ENCODE measurements around the gene EPG5.
"Not testable (repeated sequence)": the region's sequence is repeated elsewhere in the genome, so short reads cannot be mapped to it uniquely, and the experiment has no call there.

EPG5 gene

GRCh38 chr18:45838302-45839070, 128.6 kb downstream of the EPG5 start:
- no peak for DNase-seq (ENCODE audit: low read depth in 2 of 2)

DNA sequence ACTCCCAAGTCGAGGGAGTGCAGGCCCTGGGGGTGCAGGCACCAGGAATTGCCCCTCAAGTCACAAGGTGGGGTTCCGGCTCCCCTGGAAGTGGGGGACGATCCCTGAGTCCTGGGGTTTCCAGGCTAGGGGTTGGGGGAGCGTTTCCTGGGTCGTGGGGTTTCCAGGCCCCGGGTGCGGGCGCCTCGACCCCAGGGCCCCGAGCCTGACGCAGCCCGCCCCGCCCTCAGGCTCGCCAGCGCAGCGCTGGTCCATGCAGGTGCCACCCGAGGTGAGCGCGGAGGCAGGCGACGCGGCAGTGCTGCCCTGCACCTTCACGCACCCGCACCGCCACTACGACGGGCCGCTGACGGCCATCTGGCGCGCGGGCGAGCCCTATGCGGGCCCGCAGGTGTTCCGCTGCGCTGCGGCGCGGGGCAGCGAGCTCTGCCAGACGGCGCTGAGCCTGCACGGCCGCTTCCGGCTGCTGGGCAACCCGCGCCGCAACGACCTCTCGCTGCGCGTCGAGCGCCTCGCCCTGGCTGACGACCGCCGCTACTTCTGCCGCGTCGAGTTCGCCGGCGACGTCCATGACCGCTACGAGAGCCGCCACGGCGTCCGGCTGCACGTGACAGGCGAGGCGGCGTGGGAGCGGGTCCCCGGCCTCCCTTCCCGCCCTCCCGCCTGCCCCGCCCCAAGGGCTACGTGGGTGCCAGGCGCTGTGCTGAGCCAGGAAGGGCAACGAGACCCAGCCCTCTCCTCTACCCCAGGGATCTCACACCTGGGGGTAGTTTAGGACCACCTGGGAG, 129.7 kb downstream of the EPG5 start:
- DNase-seq (ENCODE audit: low read depth in 2 of 2) = peak; percentile 9 to 28

- no peak for DNase-seq (ENCODE audit: low read depth in 2 of 2)
Observed at GRCh38 chr18:45836242-45837205, 130.6 kb downstream of the EPG5 start.

GRCh38 chr18:45835057-45835636, 132.0 kb downstream of the EPG5 start:
- DNase-seq (ENCODE audit: low read depth in 2 of 2) = no peak

DNA sequence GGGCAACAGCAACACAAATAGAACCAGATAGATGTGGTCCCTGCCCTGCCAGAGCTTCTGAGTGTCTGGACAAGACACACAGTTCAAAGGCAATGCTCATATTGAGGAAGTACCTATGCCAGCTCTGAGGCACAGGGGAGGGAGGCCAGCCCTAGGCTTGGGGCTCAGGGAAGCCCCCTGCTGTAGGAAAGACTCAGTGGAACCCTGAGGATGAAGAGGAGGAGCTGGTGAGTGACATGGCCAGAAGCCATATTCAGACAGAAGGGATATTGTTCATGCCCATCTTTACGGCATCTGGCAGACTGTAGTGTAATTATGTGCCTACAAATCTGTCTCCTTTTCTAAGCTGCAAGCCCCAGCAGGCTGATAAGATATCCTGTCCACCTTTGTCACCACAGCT, 132.8 kb downstream of the EPG5 start:
- no peak for DNase-seq (ENCODE audit: low read depth in 2 of 2)

DNA sequence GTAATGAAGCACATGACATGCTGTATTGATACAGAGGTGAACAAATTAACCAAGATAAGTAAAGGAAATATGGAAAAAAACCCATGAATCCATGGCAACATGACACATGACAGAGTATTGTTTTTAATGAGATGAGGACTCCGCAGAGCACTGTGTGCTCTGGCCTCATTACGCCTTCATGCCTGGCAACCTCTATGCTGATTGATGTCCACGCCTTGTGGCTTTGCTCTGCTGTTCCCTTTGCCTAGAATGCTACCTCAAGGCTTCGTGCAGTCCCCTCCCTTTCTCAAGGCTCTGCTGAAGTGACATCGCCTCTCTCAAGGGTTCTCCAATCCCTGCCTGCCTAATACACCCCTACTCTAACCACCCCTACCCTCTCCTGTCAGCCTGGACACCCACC, 133.3 kb downstream of the EPG5 start:
- no peak for DNase-seq (ENCODE audit: low read depth in 2 of 2)

DNA sequence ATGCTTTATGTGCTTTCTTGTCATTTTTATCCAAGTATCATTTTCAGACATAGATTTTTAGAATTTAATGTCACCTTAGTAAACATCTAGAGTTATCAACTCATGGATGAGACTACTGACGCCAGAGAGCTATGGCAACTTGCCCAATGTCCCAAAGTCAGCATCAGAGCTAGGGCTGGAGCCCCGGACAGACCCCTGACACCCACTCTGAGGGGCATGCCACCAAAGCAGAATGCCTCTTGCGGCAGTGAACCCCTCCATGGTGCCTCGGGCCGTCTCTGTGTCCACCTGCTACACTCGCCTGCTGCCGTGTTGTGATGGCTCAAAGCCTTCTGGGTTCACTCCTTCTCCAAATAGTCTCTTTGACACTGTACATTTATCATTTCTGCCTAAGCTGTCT, 136.2 kb downstream of the EPG5 start:
- DNase-seq (ENCODE audit: low read depth in 2 of 2) = no peak

- no peak for DNase-seq (ENCODE audit: low read depth in 2 of 2)
Observed at GRCh38 chr18:45829855-45830254, 137.3 kb downstream of the EPG5 start.

DNA sequence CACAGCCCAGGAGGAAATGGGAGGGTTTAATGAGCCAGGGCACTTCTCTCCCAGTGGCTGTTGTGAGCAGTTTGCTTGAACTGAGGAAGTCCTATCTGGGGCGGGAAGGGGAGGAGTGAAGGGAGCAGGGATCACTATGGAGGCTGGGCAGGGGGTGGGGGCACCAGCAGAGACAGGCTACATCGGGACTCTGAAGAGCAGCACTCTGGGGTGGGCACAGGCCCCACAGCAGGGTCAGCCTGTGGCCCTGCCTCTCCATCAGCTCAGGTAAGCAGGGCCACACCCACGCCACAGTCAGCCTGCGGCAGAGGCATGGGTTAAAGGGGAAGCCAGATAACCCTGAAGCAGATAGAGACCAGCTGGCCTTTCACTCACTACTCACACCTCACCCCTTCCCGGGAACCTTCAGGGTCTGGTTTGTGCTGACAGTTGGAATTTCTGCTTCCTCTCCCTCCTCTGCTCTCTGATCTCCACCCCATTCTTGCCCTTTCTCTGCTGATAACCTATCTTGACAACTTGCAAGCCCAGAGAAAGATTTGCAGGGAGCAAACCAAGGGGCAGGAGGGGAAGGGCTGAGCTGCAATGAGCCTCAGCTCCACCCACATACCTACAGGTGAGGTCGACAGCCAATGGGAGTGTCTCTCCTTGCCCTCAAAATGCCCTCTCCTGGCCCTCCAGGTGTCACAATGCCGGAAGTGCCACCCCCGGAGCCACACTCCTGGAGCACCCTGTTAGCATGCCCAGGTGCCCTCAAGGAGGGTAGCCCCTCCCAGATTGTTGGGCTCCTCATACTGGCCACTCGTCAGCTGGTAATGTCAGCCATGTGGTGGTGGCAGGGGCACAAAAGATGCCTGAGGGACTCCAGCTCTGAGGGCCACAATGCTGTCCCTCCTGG, 138.0 kb downstream of the EPG5 start:
- DNase-seq (ENCODE audit: low read depth in 2 of 2) = no peak

GRCh38 chr18:45826716-45827115, 140.4 kb downstream of the EPG5 start:
- DNase-seq (ENCODE audit: low read depth in 2 of 2) = not testable (repeated sequence)

DNA sequence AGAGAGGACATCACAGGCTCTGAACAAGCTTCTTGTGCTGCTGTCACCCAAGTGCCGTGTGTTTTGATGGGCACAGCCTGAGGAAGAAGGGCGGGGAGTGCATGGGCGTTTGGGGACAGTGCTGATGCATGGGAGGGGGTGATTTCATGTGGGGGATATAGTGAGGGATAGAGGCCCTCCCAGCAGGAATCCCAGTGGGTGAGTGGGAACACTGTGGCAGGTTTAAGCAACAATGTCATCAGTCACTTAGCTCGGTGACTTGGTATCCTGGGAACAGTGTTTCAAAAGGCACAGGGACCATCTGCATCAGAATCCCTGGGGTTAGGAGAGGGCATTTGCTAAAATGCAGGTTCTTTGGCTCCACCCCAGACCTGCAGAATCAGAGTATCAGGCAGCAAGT, 141.0 kb downstream of the EPG5 start:
- no peak for DNase-seq (ENCODE audit: low read depth in 2 of 2)

DNA sequence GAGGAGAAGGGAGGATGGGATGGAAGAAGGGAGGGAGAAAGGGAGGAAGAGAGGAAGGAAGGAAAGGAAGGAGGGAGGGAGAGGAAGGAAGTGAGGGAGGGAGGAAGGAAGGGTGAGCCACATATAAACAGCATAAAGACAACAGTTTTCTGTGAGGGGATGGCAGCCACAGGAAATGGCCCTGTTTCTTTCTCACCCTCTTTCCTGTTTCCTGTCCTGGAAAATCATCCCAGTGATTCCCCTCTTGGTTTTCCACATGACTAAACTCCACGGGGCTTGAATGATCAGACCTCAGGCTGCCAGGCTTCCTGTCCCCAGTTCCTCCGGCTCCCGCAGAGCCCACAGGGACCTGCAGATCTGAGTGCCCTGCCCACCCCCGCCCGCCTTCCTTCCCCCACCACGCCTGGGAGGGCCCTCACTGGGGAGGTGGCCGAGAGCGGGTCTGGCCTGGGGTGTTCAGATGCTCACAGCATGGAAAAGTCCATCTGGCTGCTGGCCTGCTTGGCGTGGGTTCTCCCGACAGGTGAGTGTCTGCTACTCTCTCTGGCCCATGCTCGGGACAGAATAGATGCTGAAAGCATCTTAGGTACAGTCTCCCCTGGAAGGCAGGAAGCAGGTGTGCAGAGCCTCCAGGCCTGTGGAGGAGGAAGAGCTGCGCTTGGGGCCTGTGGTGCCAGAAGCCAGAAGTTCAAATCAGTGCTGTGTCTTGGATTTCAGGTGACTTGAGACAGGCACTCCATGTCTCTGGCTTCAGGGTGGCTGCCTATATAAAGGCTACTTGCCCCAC, 141.7 kb downstream of the EPG5 start, which contains the start of gene SIGLEC15:
TSS of gene SIGLEC15 (plus strand) at position 418 of the 787 bp plus-strand sequence. CDS start at position 472, 54 bp downstream.
- no peak for DNase-seq (ENCODE audit: low read depth in 2 of 2)

- no peak for DNase-seq (ENCODE audit: low read depth in 2 of 2)
Observed at GRCh38 chr18:45821711-45822110, 145.4 kb downstream of the EPG5 start.

GRCh38 chr18:45821026-45821425, 146.1 kb downstream of the EPG5 start:
- no peak for DNase-seq (ENCODE audit: low read depth in 2 of 2)

- no peak for DNase-seq (ENCODE audit: low read depth in 2 of 2)
Observed at GRCh38 chr18:45820106-45820745, 146.9 kb downstream of the EPG5 start.

DNA sequence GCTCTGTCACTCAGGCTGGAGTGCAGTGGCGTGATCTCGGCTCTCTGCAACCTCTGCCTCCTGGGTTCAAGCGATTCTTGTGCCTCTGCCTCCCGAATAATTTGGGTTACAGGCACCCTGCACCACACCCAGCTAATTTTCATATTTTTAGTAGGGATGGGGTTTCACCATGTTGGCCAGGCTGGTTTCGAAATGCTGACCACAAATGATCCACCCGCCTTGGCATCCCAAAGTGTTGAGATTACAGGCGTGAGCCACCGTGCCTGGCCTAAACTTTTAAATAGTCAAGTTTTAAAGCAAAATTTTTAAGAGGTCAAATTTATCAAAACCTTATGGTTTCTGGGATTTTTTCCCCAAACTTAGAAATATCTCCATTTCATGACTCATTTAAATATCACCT, 148.4 kb downstream of the EPG5 start:
- not testable (repeated sequence) for DNase-seq (ENCODE audit: low read depth in 2 of 2)

GRCh38 chr18:45817543-45817942, 149.6 kb downstream of the EPG5 start:
- DNase-seq (ENCODE audit: low read depth in 2 of 2) = no peak

GRCh38 chr18:45814733-45815132, 152.4 kb downstream of the EPG5 start:
- not testable (repeated sequence) for DNase-seq (ENCODE audit: low read depth in 2 of 2)

GRCh38 chr18:45807144-45807543, 160.0 kb downstream of the EPG5 start:
- not testable (repeated sequence) for DNase-seq (ENCODE audit: low read depth in 2 of 2)
